SKM-1 treated with dmso at 0.1 percent for 144 hours (cell line): Measurements from ENCODE around the gene SLX4.
A peak's percentile ranks its signal among the peaks of the same experiment; 100 is the strongest.

ENCODE experiments used
- DNase-seq: peaks from one replicate; lab custom pipeline; 2025; ENCODE audit not compliant: unreplicated experiment; lab: John Stamatoyannopoulos, UW

SLX4 gene

GRCh38 chr16:3602320-3602653, 9.1 kb downstream of the SLX4 start:
- DNase-seq = no peak

- no peak for DNase-seq
These were observed 9.6 kb downstream of the SLX4 start for GRCh38 chr16:3601614-3602319.

- no peak for DNase-seq
These were observed 11.5 kb downstream of the SLX4 start for GRCh38 chr16:3599922-3600321.

- DNase-seq = no peak
These were observed 12.3 kb downstream of the SLX4 start for GRCh38 chr16:3599121-3599520.

DNA sequence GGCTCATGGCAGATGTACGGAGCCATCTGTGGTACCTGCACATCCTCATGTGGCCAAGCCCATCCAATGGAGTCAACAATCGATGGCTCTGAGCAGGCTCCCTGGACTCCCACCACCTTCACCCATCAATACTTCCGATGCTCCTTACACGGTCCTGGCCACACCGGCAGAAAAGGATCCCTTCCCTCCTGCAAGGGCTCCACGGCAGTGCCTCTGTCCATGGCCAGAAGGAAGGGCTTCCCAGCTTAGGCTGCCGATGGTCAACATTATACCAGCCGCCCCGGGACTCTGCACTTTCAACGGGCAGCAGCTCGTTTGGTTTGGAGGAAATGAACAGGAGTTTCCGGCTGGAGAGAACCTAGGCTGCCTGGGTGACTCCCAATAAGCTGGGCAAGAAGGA, 13.2 kb downstream of the SLX4 start:
- no peak for DNase-seq

DNA sequence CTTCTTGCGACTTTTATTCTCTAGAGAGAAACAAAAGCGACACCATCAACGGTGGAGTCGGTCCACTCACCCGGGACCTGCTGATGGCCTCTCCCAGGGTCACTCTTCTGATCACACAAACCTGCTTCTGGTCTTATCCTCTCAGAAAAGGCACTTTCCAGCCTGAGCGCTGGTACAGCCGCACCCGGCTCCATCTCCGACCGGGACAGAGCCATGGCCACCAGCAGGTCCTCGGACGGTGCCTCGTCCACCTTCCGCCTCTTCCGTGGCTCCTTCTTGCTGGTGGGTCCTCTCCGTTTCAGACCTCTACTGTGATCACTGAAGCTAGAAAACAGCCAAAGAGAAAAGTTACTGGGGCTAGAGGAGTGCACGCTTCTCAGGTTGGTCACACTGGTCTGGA, 13.7 kb downstream of the SLX4 start:
- no peak for DNase-seq

DNA sequence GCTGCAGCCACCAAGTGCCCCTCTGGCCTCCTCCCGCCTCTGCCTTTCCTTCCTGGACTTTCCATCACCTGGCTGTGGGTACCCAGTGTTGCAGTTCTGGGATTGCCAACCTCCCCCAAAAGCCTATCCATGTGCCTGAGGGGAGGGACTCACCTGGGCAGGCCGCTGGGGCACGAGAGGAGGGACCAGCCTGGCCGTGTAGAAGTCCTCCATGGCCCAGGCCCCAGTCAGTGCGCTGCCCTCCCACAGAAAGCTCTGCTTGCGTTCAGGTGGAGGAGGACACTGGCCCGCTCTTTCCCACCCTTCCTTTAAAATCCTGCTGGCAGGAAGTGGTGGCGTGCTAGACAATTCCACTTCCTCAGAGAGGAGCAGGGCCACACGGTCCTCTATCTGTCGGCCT, 14.2 kb downstream of the SLX4 start:
- DNase-seq = no peak

DNA sequence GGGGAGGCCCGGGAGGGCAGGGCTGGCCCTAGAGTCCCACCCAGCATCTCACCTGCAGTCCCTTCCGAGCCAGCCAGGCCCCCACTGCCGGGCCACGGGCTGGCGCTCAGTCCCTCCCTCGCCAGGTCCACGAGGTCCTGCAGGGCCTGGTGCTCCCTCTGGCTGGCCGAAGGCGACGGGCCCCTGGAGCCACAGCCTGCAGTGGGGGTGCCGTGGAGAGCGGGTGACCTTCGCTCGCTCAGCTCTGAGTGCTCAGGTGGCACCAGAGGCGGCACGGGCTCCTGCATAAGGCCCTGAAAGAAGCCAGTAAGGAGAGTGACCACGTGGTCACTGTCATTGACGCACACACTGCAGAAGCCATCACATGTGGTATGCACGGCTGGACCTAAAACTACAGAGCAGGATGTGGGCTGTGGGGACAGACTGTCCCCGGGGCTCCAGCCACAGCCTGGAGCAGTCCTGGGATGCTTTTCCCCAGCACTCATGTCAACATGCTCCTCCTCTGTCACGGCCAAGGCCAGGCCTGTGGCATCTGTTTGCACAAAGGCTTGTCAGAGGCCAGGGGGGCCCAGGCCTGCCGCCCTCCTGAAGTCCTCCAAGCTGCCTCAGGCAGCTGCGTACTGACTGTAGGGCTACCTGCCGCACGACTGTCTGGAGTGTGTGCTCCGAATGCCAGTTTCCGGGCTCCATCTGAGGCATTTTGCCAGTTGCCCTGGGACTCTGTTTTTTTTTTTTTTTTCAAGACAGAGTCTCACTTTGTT, 15.1 kb downstream of the SLX4 start:
- no peak for DNase-seq

DNA sequence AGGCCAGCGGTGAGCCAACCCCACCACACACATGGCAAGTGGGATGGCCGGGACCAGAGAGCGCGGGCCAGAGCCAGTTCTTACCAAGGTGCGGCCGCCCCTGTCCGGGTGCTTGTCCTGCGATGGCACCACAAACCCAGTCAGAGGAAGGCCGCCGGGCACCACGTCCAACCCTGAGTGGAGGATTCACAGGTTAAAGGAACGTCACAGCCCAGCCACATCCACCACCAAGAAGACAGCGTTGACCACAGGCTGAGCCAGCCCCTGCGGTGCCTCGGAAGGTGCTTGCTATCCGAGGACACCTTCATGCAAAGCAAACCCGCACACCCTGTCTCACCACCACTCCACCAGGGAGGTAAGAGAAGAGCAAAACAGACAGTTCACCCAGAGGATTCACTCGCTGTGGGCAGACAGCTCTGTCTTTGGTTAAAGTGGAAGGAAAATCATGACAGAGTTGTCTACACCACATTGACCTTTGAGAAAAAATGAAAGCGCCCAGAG, 15.8 kb downstream of the SLX4 start:
- no peak for DNase-seq

DNA sequence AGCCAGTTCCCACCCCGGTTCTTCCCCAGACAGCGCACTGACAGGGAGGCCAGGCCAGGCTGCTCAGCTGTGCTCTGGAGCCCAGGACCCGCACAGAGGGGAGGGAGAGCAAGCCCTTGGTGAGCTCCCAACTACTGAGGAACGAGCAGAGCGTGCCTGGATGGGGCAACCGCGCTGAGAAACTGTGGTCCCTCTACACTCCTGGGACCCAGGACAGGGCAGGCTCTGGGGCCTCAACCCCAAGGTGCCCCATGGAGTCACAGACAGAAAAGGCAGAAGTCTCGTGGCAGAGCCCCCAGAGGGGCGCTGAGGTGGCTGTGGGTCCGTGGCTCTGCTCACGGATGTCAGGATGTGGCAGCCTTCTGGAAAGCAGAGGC, 16.3 kb downstream of the SLX4 start:
- DNase-seq = no peak

DNA sequence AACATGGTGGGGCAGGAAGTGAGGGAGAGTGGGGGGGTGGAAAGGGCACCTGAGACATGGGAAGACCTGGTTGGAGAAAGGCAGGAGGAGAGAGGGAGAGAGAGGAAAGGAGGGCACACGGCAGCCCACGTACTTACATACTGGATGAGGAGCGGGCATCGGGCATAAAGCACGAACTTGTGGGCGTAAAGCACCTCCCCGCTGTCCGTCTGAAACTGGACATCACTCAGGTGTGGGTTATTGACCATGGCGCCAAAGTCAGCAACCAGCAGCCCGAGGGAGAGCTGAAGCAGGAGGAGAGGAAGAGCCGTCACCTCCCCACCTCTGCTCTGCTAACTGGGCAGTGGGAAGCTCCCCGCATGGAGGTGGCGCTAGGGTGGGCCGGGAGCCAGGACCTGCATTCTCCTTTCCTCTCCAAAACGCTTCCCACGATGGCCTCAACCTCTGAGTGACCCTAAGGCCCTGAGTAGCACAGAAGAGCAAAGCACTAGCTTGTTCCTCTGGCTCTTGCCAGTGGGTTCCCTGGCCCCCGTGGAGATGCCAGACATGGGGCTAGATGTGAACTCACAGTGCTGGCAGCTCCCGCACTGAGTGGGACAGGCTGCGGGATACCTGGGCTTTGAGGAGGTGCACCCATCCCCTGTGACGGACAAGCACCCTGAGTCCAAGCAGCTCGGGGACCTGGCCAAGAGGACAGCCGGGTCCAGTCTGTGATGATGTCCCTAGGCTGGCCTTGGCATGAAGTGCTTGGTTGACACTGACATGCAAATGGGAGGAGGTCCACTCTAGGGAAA, 16.9 kb downstream of the SLX4 start:
- DNase-seq = no peak

DNA sequence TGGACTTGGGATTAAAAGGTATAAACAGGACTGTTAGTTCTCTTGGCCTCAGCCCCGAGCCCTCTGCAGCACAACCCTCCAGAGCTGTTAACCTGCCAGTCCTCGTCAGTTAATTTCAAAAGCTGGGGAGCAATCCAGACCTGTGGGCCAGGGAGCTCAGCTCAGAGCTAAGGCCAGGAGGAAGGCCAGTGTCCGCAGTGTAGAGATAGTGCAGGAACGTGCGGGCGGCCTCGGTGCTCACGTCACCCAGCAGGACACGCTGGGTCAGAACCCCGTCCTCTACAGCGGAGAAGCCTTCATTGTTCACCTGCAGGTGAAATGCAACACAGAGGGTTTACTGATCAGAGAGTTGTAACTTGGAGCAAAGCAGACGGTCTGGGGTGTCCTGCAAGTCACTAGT, 18.8 kb downstream of the SLX4 start:
- DNase-seq = no peak

- no peak for DNase-seq
These were observed 19.4 kb downstream of the SLX4 start for GRCh38 chr16:3591991-3592390.

GRCh38 chr16:3591436-3591803, 20.0 kb downstream of the SLX4 start:
- DNase-seq = peak; percentile 32

DNA sequence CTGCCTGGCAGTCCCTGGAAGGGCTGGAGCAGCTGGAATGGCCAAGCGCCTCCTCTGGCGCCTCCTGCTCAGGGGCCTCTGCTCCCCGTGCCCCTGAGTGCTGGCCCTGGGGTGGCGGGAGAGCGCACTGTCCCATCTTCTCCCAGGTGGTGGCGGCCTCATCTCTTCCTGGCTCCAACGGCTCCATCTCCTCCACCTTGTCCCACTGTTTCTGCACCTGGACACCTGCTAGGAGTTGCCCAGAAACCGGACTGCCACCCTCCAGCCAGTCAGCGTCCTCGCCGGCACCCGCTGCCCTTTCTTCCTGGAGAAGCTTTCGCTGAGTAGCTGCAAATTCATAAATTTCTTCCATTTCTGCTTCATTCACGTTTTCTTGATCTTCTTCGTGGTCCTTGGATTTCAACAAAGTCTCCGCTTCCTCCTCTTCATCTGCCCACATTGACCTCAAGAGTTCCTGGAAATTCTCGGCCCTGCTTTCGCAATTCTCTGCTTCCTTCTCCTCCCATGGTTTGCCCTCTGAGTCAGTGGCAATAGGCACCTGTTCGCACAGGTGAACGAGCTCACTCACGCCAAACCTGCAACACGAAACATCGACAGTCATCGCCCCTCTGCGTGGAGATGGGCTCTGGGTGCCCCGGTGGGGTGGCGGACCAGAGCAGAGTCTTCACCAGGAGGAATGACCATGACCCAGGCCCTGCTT, 20.5 kb downstream of the SLX4 start:
- peak; percentile 48 for DNase-seq

GRCh38 chr16:3589991-3590701, 21.3 kb downstream of the SLX4 start:
- DNase-seq = no peak

DNA sequence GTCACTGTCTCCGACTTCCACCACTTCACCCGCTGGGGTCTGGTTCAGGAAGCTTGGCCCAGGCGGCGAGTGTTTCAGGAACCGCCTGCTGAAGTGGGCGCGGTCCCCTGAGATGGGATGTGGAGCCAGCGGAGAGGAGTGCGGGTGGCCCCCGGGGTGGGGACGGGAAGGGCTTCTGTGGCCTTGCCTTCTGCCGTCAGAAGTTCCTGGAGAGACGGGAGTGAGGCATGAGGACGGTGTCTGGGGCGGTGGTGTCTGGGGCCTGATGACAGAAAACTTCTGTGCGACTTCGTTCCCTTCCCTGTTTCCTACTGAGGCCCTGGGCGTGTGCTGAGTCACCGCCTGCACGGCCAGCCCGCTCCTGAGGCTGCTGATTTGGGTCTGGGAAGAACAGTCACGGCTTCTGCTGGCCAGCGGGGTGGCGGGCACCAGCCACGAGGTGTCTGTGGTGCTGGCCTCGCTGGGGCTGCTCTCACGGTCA, 21.9 kb downstream of the SLX4 start:
- no peak for DNase-seq

- DNase-seq = no peak
These were observed 22.4 kb downstream of the SLX4 start for GRCh38 chr16:3589001-3589400.

DNA sequence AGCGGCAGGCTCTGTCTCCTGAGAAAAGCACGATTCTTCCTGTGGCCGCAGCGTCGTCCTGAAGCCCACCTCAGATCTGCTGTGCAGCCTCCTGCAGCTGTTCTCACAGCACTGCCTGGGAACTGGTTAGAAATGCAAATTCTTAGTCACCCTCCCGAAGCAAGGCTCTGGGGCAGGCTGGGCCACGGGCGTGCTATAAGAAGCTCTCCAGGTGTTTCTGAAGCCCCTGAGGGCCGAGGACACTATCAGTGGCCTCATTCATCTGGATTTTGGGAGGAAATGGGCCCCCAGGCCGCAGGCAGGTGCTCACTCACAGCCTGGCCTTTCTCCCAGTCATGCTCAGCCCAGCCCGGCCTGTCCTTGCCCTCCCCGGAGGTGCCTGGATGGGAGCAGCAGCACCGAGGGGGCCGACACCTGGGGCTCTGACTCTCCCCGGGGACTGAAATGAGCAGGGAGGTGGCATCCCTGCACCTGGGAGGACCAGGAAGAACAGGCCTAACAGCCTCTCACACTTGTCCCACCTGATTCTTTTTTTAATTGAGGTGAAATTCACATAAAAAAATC, 23.8 kb downstream of the SLX4 start:
- no peak for DNase-seq

DNA sequence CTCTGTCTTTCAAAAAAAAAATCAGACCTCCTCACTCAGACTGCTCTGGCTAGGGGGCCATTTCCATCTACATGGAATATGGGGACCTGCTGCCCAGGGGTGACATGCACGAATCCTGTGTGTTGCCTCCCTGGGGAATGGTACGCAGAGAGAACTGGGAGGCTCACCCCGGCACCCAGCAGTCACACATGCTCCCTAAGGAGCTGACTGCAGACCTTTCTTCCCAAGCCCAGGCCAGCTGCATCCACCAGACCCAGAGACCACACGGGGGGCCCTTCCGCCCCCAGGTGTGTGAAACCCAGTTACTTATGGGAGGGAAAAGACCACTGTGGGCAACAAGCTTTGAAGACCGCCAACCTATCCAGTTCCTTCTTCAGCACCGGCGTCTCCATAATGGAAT, 27.0 kb downstream of the SLX4 start:
- no peak for DNase-seq
